ENCODE results near the gene SLC35A4.

GRCh38 chr5:140605879-140606278 lies 41.3 kb downstream of the SLC35A4 start:
- TF ChIP-seq CTCF (IDR thresholded peaks at IDR 0.05) (no peak), POLR2A (IDR thresholded peaks at IDR 0.05) (no peak)

Data from heart left ventricle (tissue), 13 donors.